ENCODE measurements around the gene IFNA16.

DNA sequence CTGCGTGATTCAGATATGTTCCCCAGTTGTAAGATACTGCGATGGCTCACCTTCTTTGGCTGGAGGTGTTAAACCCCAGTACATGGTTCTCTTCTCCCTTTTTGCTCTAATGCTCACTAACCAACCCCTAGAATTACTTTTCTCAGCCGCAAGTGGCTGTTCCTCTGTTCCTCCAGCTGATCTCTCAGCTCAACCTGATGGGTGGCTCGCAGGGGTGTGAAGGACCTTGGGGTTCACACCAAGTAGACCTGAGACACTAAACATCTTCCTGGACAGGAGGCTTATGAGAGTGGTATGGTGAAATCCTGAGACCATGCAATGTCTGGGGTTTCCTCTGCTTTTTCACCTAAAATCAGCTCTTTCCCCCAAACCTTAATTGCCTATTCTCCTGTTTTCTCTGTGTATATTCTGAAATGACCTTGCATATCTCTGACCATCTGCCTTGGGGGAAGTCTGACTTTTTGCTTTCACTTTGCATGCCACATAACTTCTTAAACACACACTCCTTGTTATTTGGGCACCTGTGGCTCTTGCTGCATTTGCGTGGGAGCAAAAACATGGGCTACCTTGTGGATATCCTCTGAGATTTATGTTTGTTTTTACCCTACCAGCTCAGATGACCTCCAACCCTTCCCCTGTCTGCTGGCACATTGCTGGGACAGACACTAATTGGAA lies 38.6 kb upstream of the IFNA16 start:
- TF ChIP-seq, protein P1, sequence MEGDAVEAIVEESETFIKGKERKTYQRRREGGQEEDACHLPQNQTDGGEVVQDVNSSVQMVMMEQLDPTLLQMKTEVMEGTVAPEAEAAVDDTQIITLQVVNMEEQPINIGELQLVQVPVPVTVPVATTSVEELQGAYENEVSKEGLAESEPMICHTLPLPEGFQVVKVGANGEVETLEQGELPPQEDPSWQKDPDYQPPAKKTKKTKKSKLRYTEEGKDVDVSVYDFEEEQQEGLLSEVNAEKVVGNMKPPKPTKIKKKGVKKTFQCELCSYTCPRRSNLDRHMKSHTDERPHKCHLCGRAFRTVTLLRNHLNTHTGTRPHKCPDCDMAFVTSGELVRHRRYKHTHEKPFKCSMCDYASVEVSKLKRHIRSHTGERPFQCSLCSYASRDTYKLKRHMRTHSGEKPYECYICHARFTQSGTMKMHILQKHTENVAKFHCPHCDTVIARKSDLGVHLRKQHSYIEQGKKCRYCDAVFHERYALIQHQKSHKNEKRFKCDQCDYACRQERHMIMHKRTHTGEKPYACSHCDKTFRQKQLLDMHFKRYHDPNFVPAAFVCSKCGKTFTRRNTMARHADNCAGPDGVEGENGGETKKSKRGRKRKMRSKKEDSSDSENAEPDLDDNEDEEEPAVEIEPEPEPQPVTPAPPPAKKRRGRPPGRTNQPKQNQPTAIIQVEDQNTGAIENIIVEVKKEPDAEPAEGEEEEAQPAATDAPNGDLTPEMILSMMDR (IDR thresholded peaks at IDR 0.05), result no peak
- TF ChIP-seq EP300 (IDR thresholded peaks at IDR 0.05) (no peak), POLR2A (IDR thresholded peaks at IDR 0.05) (no peak)
